GM23338 (cell line): ENCODE measurements around the gene PROSER2. TPM values are rescaled to one million over a fixed set of nuclear protein-coding genes. Genes with fewer than 3 reads are reported as not detected.

ENCODE experiments used
- ATAC-seq: fragments of 200-7000 bp; cut with Tn5 transposase; 3 replicates; pipeline ENCODE4 v1.9.1; 2020
- DNase-seq: peaks from one replicate; pipeline ENCODE4 v3.0.0-alpha.2; 2015; ENCODE audit warnings: low spot score
- H2AFZ ChIP-seq: fragments of 200-600 bp; sonication (generic); 2 replicates; pipeline ENCODE4 v1.8.0; 2016; ENCODE audit warnings: antibody characterized with exemption, mild to moderate bottlenecking, moderate library complexity
- H3F3A ChIP-seq: fragments of 200-600 bp; sonication (generic); replicated peaks from 2 replicates; pipeline ENCODE4 v1.8.0; 2017; ENCODE audit warnings: antibody characterized with exemption, mixed run types, low read depth
- H3K27ac ChIP-seq: fragments of 200-600 bp; sonication (generic); 2 replicates; pipeline ENCODE4 v1.6.1; 2016; ENCODE audit warnings: low read depth
- H3K27me3 ChIP-seq: fragments of 200-600 bp; sonication (generic); 2 replicates; pipeline ENCODE4 v1.8.0; 2016; ENCODE audit warnings: mild to moderate bottlenecking, mixed run types, moderate library complexity; ENCODE audit not compliant: insufficient read depth
- H3K36me3 ChIP-seq: fragments of 200-600 bp; sonication (generic); 2 replicates; pipeline ENCODE4 v1.8.0; 2016; ENCODE audit warnings: mild to moderate bottlenecking; ENCODE audit not compliant: insufficient read depth
- H3K4me1 ChIP-seq: fragments of 200-600 bp; sonication (generic); 2 replicates; pipeline ENCODE4 v1.8.0; 2016; ENCODE audit warnings: mild to moderate bottlenecking, moderate library complexity; ENCODE audit not compliant: insufficient read depth
- H3K4me2 ChIP-seq: fragments of 200-600 bp; sonication (generic); 2 replicates; pipeline ENCODE4 v1.7.1; 2017; ENCODE audit warnings: mixed run types
- H3K4me3 ChIP-seq: fragments of 200-600 bp; sonication (generic); 2 replicates; pipeline ENCODE4 v1.6.1; 2016; ENCODE audit warnings: mixed run types
- H3K79me2 ChIP-seq: fragments of 200-600 bp; sonication (generic); replicated peaks from 2 replicates; pipeline ENCODE4 v1.8.0; 2017; ENCODE audit warnings: mild to moderate bottlenecking; ENCODE audit not compliant: insufficient read depth
- H3K9me2 ChIP-seq: fragments of 200-600 bp; sonication (generic); 2 replicates; pipeline ENCODE4 v1.8.0; 2017; ENCODE audit not compliant: insufficient read depth
- H4K20me1 ChIP-seq: fragments of 200-600 bp; sonication (generic); replicated peaks from 2 replicates; pipeline ENCODE4 v1.8.0; 2017; ENCODE audit warnings: mild to moderate bottlenecking; ENCODE audit not compliant: insufficient read depth
- H3K27ac Mint-ChIP-seq: 2 replicates; pipeline ENCODE4 v1.8.0; 2020; ENCODE audit warnings: inconsistent platforms, mild to moderate bottlenecking, moderate library complexity, mixed read lengths
- H3K27me3 Mint-ChIP-seq: 3 replicates; pipeline ENCODE4 v1.8.0; 2022; ENCODE audit warnings: low read depth, mild to moderate bottlenecking, moderate library complexity, mixed read lengths, inconsistent platforms; ENCODE audit not compliant: insufficient read depth, poor library complexity
- H3K36me3 Mint-ChIP-seq: 3 replicates; pipeline ENCODE4 v1.8.0; 2021; ENCODE audit warnings: low read depth, mild to moderate bottlenecking, inconsistent platforms, moderate library complexity, mixed read lengths
- H3K4me1 Mint-ChIP-seq: 3 replicates; pipeline ENCODE4 v1.8.0; 2020; ENCODE audit warnings: mild to moderate bottlenecking, inconsistent platforms, mixed read lengths
- H3K4me3 Mint-ChIP-seq: 3 replicates; pipeline ENCODE4 v1.8.0; 2021; ENCODE audit warnings: moderate library complexity, mild to moderate bottlenecking, inconsistent platforms, mixed read lengths
- H3K9me3 Mint-ChIP-seq: 3 replicates; pipeline ENCODE4 v1.8.0; 2020; ENCODE audit warnings: moderate library complexity, mild to moderate bottlenecking, inconsistent platforms, mixed read lengths
- CREB1 ChIP-seq: fragments of 250-450 bp; sonication (Bioruptor Pico); IDR thresholded peaks from 2 replicates; pipeline ENCODE4 v1.5.0; 2020; ENCODE audit warnings: low read depth, mild to moderate bottlenecking, moderate library complexity
- CTCF ChIP-seq, 2 experiments: fragments of 200-600 bp in 1 of 2; sonication (generic) in 1 of 2; conservative IDR thresholded peaks; 2 replicates each; pipeline versions ENCODE4 v1.5.1 to v1.6.1; 2016 to 2017; ENCODE audit warnings: antibody characterized with exemption in 2 of 2, low read depth in 2 of 2, mild to moderate bottlenecking in 2 of 2, moderate library complexity in 1 of 2
- ETS1 ChIP-seq: IDR thresholded peaks from 2 replicates; pipeline ENCODE4 v1.6.1; 2016; ENCODE audit warnings: antibody characterized with exemption
- JUNB ChIP-seq: IDR thresholded peaks from one replicate; pipeline ENCODE4 v1.6.1; 2016; ENCODE audit warnings: antibody characterized with exemption; ENCODE audit not compliant: unreplicated experiment
- NANOG ChIP-seq: IDR thresholded peaks from 2 replicates; pipeline ENCODE4 v1.6.1; 2016; ENCODE audit warnings: antibody characterized with exemption, borderline replicate concordance
- POLR2AphosphoS5 ChIP-seq: IDR thresholded peaks from 2 replicates; pipeline ENCODE4 v1.6.1; 2016; ENCODE audit warnings: antibody characterized with exemption, low read depth
- REST ChIP-seq: IDR thresholded peaks from one replicate; pipeline ENCODE4 v1.6.1; 2018; ENCODE audit warnings: antibody characterized with exemption; ENCODE audit not compliant: unreplicated experiment
- ZNF331 ChIP-seq: fragments of 250-450 bp; sonication (Bioruptor Pico); IDR thresholded peaks from 2 replicates; pipeline ENCODE4 v1.5.0; 2020; ENCODE audit warnings: low read depth, mild to moderate bottlenecking, moderate library complexity
- polyA plus RNA-seq: library from polyadenylated mRNA; unstranded; fragments of >200 nt; fragmentation: Nextera tagmentation; extraction: Ambion mirVana; gene quantifications from 2 replicates; pipeline ENCODE4 v1.2.1, GENCODE V29; 2016
- total RNA-seq: library from RNA; depleted of rRNA; stranded (reverse); fragments of >200 nt; shearing (Covaris generic); gene quantifications from 2 replicates; pipeline ENCODE4 v1.2.3, GENCODE V29; 2014

Gene PROSER2
- total and polyA plus RNA-seq, 2 experiments from 2014 or later, result 4.2 to 10.8 TPM

GRCh38 chr10:11819027-11819426 lies 4.1 kb upstream of the PROSER2 start:
- Histone ChIP-seq H4K20me1 (no peaks in the 10 kb centered on the region), H3K4me2 (no peak overlapping the region), H3K4me3 (no peak overlapping the region), H3K4me1 (peaks cover 5% of the 10 kb centered on the region), H3K27me3 (peaks cover 4% of the 10 kb centered on the region), H3K9me2 (no peaks in the 10 kb centered on the region), H3F3A (peaks cover 6% of the 10 kb centered on the region; the same call in 1 of the 2 replicates), H3K79me2 (no peaks in the 10 kb centered on the region), H3K27ac (no peak overlapping the region), H2AFZ (no peak overlapping the region), H3K36me3 (no peaks in the 10 kb centered on the region)
- H3K27ac Mint-ChIP-seq, result no peak overlapping the region
- no peaks in the 10 kb centered on the region; the same call in 2 of the 3 replicates for H3K36me3 Mint-ChIP-seq
- no peak for TF ChIP-seq NANOG
- TF ChIP-seq CTCF (conservative IDR thresholded peaks at IDR 0.05; ENCODE audit: low read depth in 2 of 2), result no peak
- no peak for TF ChIP-seq ETS1
- no peak for TF ChIP-seq ZNF331 (CRISPR knock-in tag)
- TF ChIP-seq JUNB, result no peak
- no peak for TF ChIP-seq POLR2AphosphoS5
- no peak for TF ChIP-seq REST
- H3K27me3 Mint-ChIP-seq, result peaks cover 2% of the 10 kb centered on the region
- H3K9me3 Mint-ChIP-seq, result no peaks in the 10 kb centered on the region
- no peak overlapping the region for H3K4me3 Mint-ChIP-seq
- ATAC-seq (no peak), DNase-seq (no peak)
- H3K4me1 Mint-ChIP-seq, result peaks cover 2% of the 10 kb centered on the region; the same call in 2 of the 3 replicates

- H3K36me3 ChIP-seq, result no peaks in the 10 kb centered on the region
- Mint-ChIP-seq H3K4me1 (peaks cover 11% of the 10 kb centered on the region; the same call in 2 of the 3 replicates), H3K27me3 (peaks cover 8% of the 10 kb centered on the region), H3K36me3 (no peaks in the 10 kb centered on the region; the same call in 2 of the 3 replicates), H3K4me3 (peak overlapping the region; percentile 27; the same call in 2 of the 3 replicates), H3K27ac (no peak overlapping the region), H3K9me3 (no peaks in the 10 kb centered on the region)
- no peak overlapping the region for H3K27ac ChIP-seq
- H2AFZ ChIP-seq, result no peak overlapping the region
- H3K79me2 ChIP-seq, result peaks cover 2% of the 10 kb centered on the region; the same call in 1 of the 2 replicates
- peaks cover 6% of the 10 kb centered on the region; the same call in 1 of the 2 replicates for H3K4me1 ChIP-seq
- H3K27me3 ChIP-seq, result peaks cover 15% of the 10 kb centered on the region
- H3K9me2 ChIP-seq, result no peaks in the 10 kb centered on the region
- H3F3A ChIP-seq, result peaks cover 6% of the 10 kb centered on the region; the same call in 1 of the 2 replicates
- ATAC-seq, result no peak
- H3K4me3 ChIP-seq, result no peak overlapping the region
- no peak overlapping the region for H3K4me2 ChIP-seq
- H4K20me1 ChIP-seq, result no peaks in the 10 kb centered on the region
- no peak for DNase-seq
- TF ChIP-seq CREB1 (no peak), POLR2AphosphoS5 (no peak)
Measured at GRCh38 chr10:11822026-11822756, 965 bp upstream of the PROSER2 start.
